ENCODE results near the gene NR1D2. TPM values are rescaled to one million over a fixed set of nuclear protein-coding genes. Genes with fewer than 3 reads are reported as not detected.

NR1D2 gene
- total RNA-seq, 4 donors from 2014 or later = 23.8 to 29.7 (median 25.1) TPM

GRCh38 chr3:23938688-23939087 is 6.4 kb upstream of the NR1D2 start:
- Histone ChIP-seq H3K4me3 (no peak overlapping the region), H3K27ac (no peak overlapping the region), H3K27me3 (no peaks in the 10 kb centered on the region), H3K4me1 (no peaks in the 10 kb centered on the region), H3K36me3 (no peaks in the 10 kb centered on the region), H3K9me3 (no peaks in the 10 kb centered on the region)
- TF ChIP-seq CTCF (IDR thresholded peaks at IDR 0.05) = no peak
- TF ChIP-seq POLR2A (IDR thresholded peaks at IDR 0.05) = no peak
- DNase-seq = no peak

- Histone ChIP-seq H3K4me1 (peaks cover 0 to 8% (median 0%) of the 10 kb centered on the region in 4 donors), H3K27ac (no peak overlapping the region), H3K36me3 (no peaks in the 10 kb centered on the region), H3K27me3 (no peaks in the 10 kb centered on the region), H3K9me3 (no peaks in the 10 kb centered on the region), H3K4me3 (no peak overlapping the region)
- TF ChIP-seq POLR2A (IDR thresholded peaks at IDR 0.05) (no peak), CTCF (IDR thresholded peaks at IDR 0.05) (no peak)
- DNase-seq = no peak
Measured at GRCh38 chr3:23940775-23941174, 4.3 kb upstream of the NR1D2 start.

- Histone ChIP-seq H3K36me3 (no peaks in the 10 kb centered on the region), H3K27me3 (no peaks in the 10 kb centered on the region), H3K27ac (no peak overlapping the region), H3K4me3 (no peak overlapping the region), H3K9me3 (no peaks in the 10 kb centered on the region), H3K4me1 (peaks cover 0 to 8% (median under 1%) of the 10 kb centered on the region in 4 donors)
- no peak for DNase-seq
- TF ChIP-seq POLR2A (IDR thresholded peaks at IDR 0.05) (no peak), CTCF (IDR thresholded peaks at IDR 0.05) (no peak)
Measured at GRCh38 chr3:23941440-23941839, 3.6 kb upstream of the NR1D2 start.

- Histone ChIP-seq H3K4me3 (no peak overlapping the region), H3K36me3 (no peaks in the 10 kb centered on the region), H3K9me3 (no peaks in the 10 kb centered on the region), H3K27me3 (no peaks in the 10 kb centered on the region), H3K27ac (no peak overlapping the region), H3K4me1 (peaks cover 0 to 18% (median 4%) of the 10 kb centered on the region in 4 donors)
- TF ChIP-seq CTCF (IDR thresholded peaks at IDR 0.05) = no peak
- no peak for TF ChIP-seq POLR2A (IDR thresholded peaks at IDR 0.05)
- DNase-seq = no peak
Measured at GRCh38 chr3:23942546-23942945, 2.5 kb upstream of the NR1D2 start.

- Histone ChIP-seq H3K4me1 (peaks cover 0 to 33% (median 4%) of the 10 kb centered on the region in 4 donors), H3K36me3 (no peaks in the 10 kb centered on the region), H3K4me3 (peak overlapping the region; percentile 81 to 98 (median 91)), H3K27ac (peak overlapping the region; percentile 98 to 100 (median 100)), H3K27me3 (no peaks in the 10 kb centered on the region), H3K9me3 (no peaks in the 10 kb centered on the region)
- no peak for DNase-seq
- TF ChIP-seq POLR2A (IDR thresholded peaks at IDR 0.05) (no peak), CTCF (IDR thresholded peaks at IDR 0.05) (no peak)
Measured at GRCh38 chr3:23944007-23944783, 891 bp upstream of the NR1D2 start.

All from Peyer's patch (tissue), 4 donors.